HL-60 (cell line): ENCODE measurements around the gene PRDX1.
"Not testable (repeated sequence)": the region's sequence is repeated elsewhere in the genome, so short reads cannot be mapped to it uniquely, and the experiment has no call there.

Source experiments
- DNase-seq, 2 experiments: peaks; one replicate each; pipeline ENCODE4 v3.0.0-alpha.2; 2010 to 2020; ENCODE audit warnings: low read depth in 1 of 2, low spot score in 1 of 2
- H3K27ac ChIP-seq: fragments of 250-450 bp; sonication (Bioruptor Pico); replicated peaks from 2 replicates; pipeline ENCODE4 v1.5.1; 2020; ENCODE audit warnings: mild to moderate bottlenecking, moderate library complexity
- H3K27me3 ChIP-seq: fragments of 250-450 bp; sonication (Bioruptor Pico); 2 replicates; pipeline ENCODE4 v1.5.1; 2021; ENCODE audit warnings: mild to moderate bottlenecking, moderate library complexity; ENCODE audit not compliant: insufficient read depth, poor library complexity, severe bottlenecking
- H3K4me3 ChIP-seq: replicated peaks from 2 replicates; pipeline ENCODE4 v1.5.1; 2011; ENCODE audit warnings: mild to moderate bottlenecking, control low read depth, low read length; ENCODE audit not compliant: insufficient read depth
- CTCF ChIP-seq: IDR thresholded peaks from one replicate; pipeline ENCODE4 v1.5.1; 2011; ENCODE audit warnings: low read length, control low read depth, inconsistent platforms; ENCODE audit not compliant: insufficient read depth
- GABPA ChIP-seq: IDR thresholded peaks from 2 replicates; pipeline ENCODE4 v1.6.1; 2012; ENCODE audit warnings: low read depth
- POLR2AphosphoS5 ChIP-seq: IDR thresholded peaks from 2 replicates; pipeline ENCODE4 v1.6.1; 2012; ENCODE audit warnings: low read depth
- REST ChIP-seq: IDR thresholded peaks from 2 replicates; pipeline ENCODE4 v1.6.1; 2012; ENCODE audit warnings: low read depth; ENCODE audit not compliant: insufficient replicate concordance
- SPI1 ChIP-seq: IDR thresholded peaks from 2 replicates; pipeline ENCODE4 v1.6.1; 2012; ENCODE audit warnings: low read depth, mild to moderate bottlenecking, borderline replicate concordance

The PRDX1 gene

GRCh38 chr1:45478121-45478814 is 43.4 kb downstream of the PRDX1 start:
- no peak for DNase-seq

GRCh38 chr1:45477646-45478045 is 44.0 kb downstream of the PRDX1 start:
- Histone ChIP-seq H3K27ac (no peak overlapping the region), H3K4me3 (no peak overlapping the region), H3K27me3 (no peaks in the 10 kb centered on the region)
- DNase-seq, result no peak
- TF ChIP-seq SPI1, result no peak
- TF ChIP-seq POLR2AphosphoS5, result no peak
- TF ChIP-seq GABPA, result no peak
- TF ChIP-seq REST, result no peak
- TF ChIP-seq CTCF, result no peak

More at GRCh38 chr1:45478121-45478814, 43.4 kb downstream of the PRDX1 start:
- H3K27ac ChIP-seq, result no peak overlapping the region
- no peak for TF ChIP-seq REST
- TF ChIP-seq CTCF, result no peak
- TF ChIP-seq SPI1, result no peak
- TF ChIP-seq GABPA, result no peak
- TF ChIP-seq POLR2AphosphoS5, result no peak
- H3K27me3 ChIP-seq, result no peaks in the 10 kb centered on the region
- no peak overlapping the region for H3K4me3 ChIP-seq

- not testable (repeated sequence) for H3K27me3 ChIP-seq, H3K4me3 ChIP-seq, DNase-seq, H3K27ac ChIP-seq
Measured at GRCh38 chr1:45474194-45474593, 47.5 kb downstream of the PRDX1 start.

GRCh38 chr1:45473302-45473701 is 48.4 kb downstream of the PRDX1 start:
- Histone ChIP-seq H3K4me3 (no peak overlapping the region), H3K27ac (no peak overlapping the region), H3K27me3 (no peaks in the 10 kb centered on the region)
- no peak for TF ChIP-seq REST
- TF ChIP-seq SPI1, result no peak
- no peak for TF ChIP-seq CTCF
- TF ChIP-seq POLR2AphosphoS5, result no peak
- no peak for TF ChIP-seq GABPA
- no peak for DNase-seq
